HG02763 (cell line): ENCODE measurements around the gene SLC19A2.
"Not testable (repeated sequence)": the region's sequence is repeated elsewhere in the genome, so short reads cannot be mapped to it uniquely, and the experiment has no call there.

Experiments
- ATAC-seq: cut with Tn5 transposase; IDR thresholded peaks from one replicate; pipeline ENCODE4 v1.9.1; 2021; ENCODE audit warnings: mild to moderate bottlenecking, moderate library complexity; ENCODE audit not compliant: unreplicated experiment

The SLC19A2 gene

GRCh38 chr1:169509354-169509753, 23.6 kb upstream of the SLC19A2 start:
- ATAC-seq: no peak

GRCh38 chr1:169508432-169509338, 22.9 kb upstream of the SLC19A2 start:
- ATAC-seq: no peak

GRCh38 chr1:169507413-169507812, 21.7 kb upstream of the SLC19A2 start:
- ATAC-seq: no peak

- not testable (repeated sequence) for ATAC-seq
Measured at GRCh38 chr1:169503601-169504000, 17.9 kb upstream of the SLC19A2 start.

GRCh38 chr1:169499807-169500206, 14.1 kb upstream of the SLC19A2 start:
- no peak for ATAC-seq

GRCh38 chr1:169497317-169497716, 11.6 kb upstream of the SLC19A2 start:
- no peak for ATAC-seq

GRCh38 chr1:169495916-169496315, 10.2 kb upstream of the SLC19A2 start:
- ATAC-seq: no peak

GRCh38 chr1:169495046-169495775, 9.5 kb upstream of the SLC19A2 start:
- no peak for ATAC-seq

- ATAC-seq: no peak
Measured at GRCh38 chr1:169494343-169494742, 8.6 kb upstream of the SLC19A2 start.

- ATAC-seq: no peak
Measured at GRCh38 chr1:169493251-169493650, 7.5 kb upstream of the SLC19A2 start.

- peak; percentile 49 for ATAC-seq
Measured at GRCh38 chr1:169491845-169492281, 6.1 kb upstream of the SLC19A2 start.

GRCh38 chr1:169488157-169488556, 2.4 kb upstream of the SLC19A2 start:
- no peak for ATAC-seq

- ATAC-seq: no peak
Measured at GRCh38 chr1:169487561-169487960, 1.8 kb upstream of the SLC19A2 start.

GRCh38 chr1:169487133-169487532, 1.4 kb upstream of the SLC19A2 start:
- ATAC-seq: no peak

GRCh38 chr1:169486281-169487051, 722 bp upstream of the SLC19A2 start:
- peak; percentile 5 for ATAC-seq

- ATAC-seq: peak; percentile 11
Measured at GRCh38 chr1:169484683-169485430, 887 bp downstream of the SLC19A2 start.

GRCh38 chr1:169484101-169484500, 1.6 kb downstream of the SLC19A2 start:
- ATAC-seq: no peak

GRCh38 chr1:169483500-169483966, 2.2 kb downstream of the SLC19A2 start:
- no peak for ATAC-seq

- ATAC-seq: no peak
Measured at GRCh38 chr1:169479363-169480066, 6.2 kb downstream of the SLC19A2 start.
